Tibial artery (tissue), 4 donors: Measurements from ENCODE around the gene NOL7.

Source experiments
- DNase-seq, 2 donors: peaks; one replicate each; pipeline ENCODE4 v3.0.0-alpha.2; 2019
- H3K27ac ChIP-seq, 2 donors: fragments of 200-600 bp; sonication (generic) in 1 of 2; 1 replicate in 1 of 2; 2 replicates in 1 of 2; pipeline ENCODE4 v1.5.1; 2018 to 2019; ENCODE audit warnings: mild to moderate bottlenecking in 1 of 2
- H3K27me3 ChIP-seq, 2 donors: fragments of 200-600 bp; sonication (generic) in 1 of 2; one replicate each; pipeline versions ENCODE4 v1.5.1 to v1.6.0; 2016 to 2019
- H3K36me3 ChIP-seq, 3 donors: fragments of 200-600 bp; sonication (generic) in 2 of 3; one replicate each; pipeline ENCODE4 v1.5.1; 2016 to 2019; ENCODE audit warnings: mild to moderate bottlenecking in 2 of 3
- H3K4me1 ChIP-seq, 4 donors: fragments of 200-600 bp; sonication (generic) in 2 of 4; 1 replicate in 3 of 4; 2 replicates in 1 of 4; pipeline ENCODE4 v1.5.1; 2016 to 2019
- H3K4me3 ChIP-seq, 2 donors: fragments of 200-600 bp; sonication (generic) in 1 of 2; 1 replicate in 1 of 2; 2 replicates in 1 of 2; pipeline ENCODE4 v1.5.1; 2018 to 2019; ENCODE audit warnings: mild to moderate bottlenecking in 2 of 2
- H3K9me3 ChIP-seq, 3 donors: fragments of 200-600 bp; sonication (generic) in 1 of 3; one replicate each; pipeline ENCODE4 v1.5.1; 2016 to 2019
- CTCF ChIP-seq, 2 experiments: fragments of 200-600 bp in 1 of 2; fragments of 450-650 bp in 1 of 2; IDR thresholded peaks; one replicate each; pipeline ENCODE4 v1.5.1; 2017 to 2019; ENCODE audit warnings: antibody characterized with exemption in 2 of 2, mild to moderate bottlenecking in 1 of 2, moderate library complexity in 1 of 2
- intact Hi-C: fragments of 100-400 bp; cut with DNase I; formaldehyde crosslinking; loops from one replicate; pipeline ENCODE4 v1.15.0; 2023; ENCODE audit warnings: low total_unique reads

NOL7 gene

GRCh38 chr6:13597073-13597472 lies 18.1 kb upstream of the NOL7 start:
- Histone ChIP-seq H3K9me3 (no peaks in the 10 kb centered on the region), H3K4me1 (no peaks in the 10 kb centered on the region), H3K4me3 (no peak overlapping the region), H3K27me3 (no peaks in the 10 kb centered on the region), H3K27ac (no peak overlapping the region), H3K36me3 (peaks cover 41 to 86% (median 62%) of the 10 kb centered on the region in 3 donors)
- TF ChIP-seq CTCF (IDR thresholded peaks at IDR 0.05) = no peak
- intact Hi-C loops = no loop called here
- no peak for DNase-seq

GRCh38 chr6:13600036-13600435 lies 15.1 kb upstream of the NOL7 start:
- no peaks in the 10 kb centered on the region for H3K9me3 ChIP-seq
- no peak overlapping the region for H3K4me3 ChIP-seq
- TF ChIP-seq CTCF (IDR thresholded peaks at IDR 0.05) = no peak
- intact Hi-C loops = no loop called here
- no peak overlapping the region for H3K27ac ChIP-seq
- DNase-seq = no peak
- H3K4me1 ChIP-seq = no peaks in the 10 kb centered on the region
- H3K27me3 ChIP-seq = no peaks in the 10 kb centered on the region
- peaks cover 32 to 79% (median 50%) of the 10 kb centered on the region in 3 donors for H3K36me3 ChIP-seq

GRCh38 chr6:13604135-13604534 lies 11.0 kb upstream of the NOL7 start:
- Histone ChIP-seq H3K36me3 (peaks cover 4 to 52% (median 18%) of the 10 kb centered on the region in 3 donors), H3K27me3 (no peaks in the 10 kb centered on the region), H3K27ac (no peak overlapping the region), H3K4me1 (no peaks in the 10 kb centered on the region), H3K9me3 (no peaks in the 10 kb centered on the region), H3K4me3 (no peak overlapping the region)
- no peak for TF ChIP-seq CTCF (IDR thresholded peaks at IDR 0.05)
- intact Hi-C loops = no loop called here
- no peak for DNase-seq

- intact Hi-C loops = no loop called here
These were observed 10.4 kb upstream of the NOL7 start for GRCh38 chr6:13604546-13605416.

GRCh38 chr6:13605634-13606033 lies 9.5 kb upstream of the NOL7 start:
- Histone ChIP-seq H3K4me1 (no peaks in the 10 kb centered on the region), H3K9me3 (no peaks in the 10 kb centered on the region), H3K27me3 (no peaks in the 10 kb centered on the region), H3K4me3 (no peak overlapping the region), H3K27ac (no peak overlapping the region), H3K36me3 (peaks cover 0 to 40% (median 12%) of the 10 kb centered on the region in 3 donors)
- intact Hi-C loops = no loop called here
- DNase-seq = no peak
- TF ChIP-seq CTCF (IDR thresholded peaks at IDR 0.05) = no peak

More at GRCh38 chr6:13604546-13605416, 10.4 kb upstream of the NOL7 start:
- DNase-seq = no peak
- Histone ChIP-seq H3K27me3 (no peaks in the 10 kb centered on the region), H3K36me3 (peaks cover 4 to 46% (median 18%) of the 10 kb centered on the region in 3 donors), H3K4me3 (no peak overlapping the region), H3K9me3 (no peaks in the 10 kb centered on the region), H3K4me1 (no peaks in the 10 kb centered on the region), H3K27ac (no peak overlapping the region)
- TF ChIP-seq CTCF (IDR thresholded peaks at IDR 0.05) = no peak
